Endothelial cell of umbilical vein (primary cell): ENCODE results near the gene NCKAP5.

Experiments
- EZH2 ChIP-seq: IDR thresholded peaks from 2 replicates; pipeline ENCODE4 v1.6.1; 2012; ENCODE audit warnings: borderline replicate concordance, low read depth, mild to moderate bottlenecking, moderate library complexity, low read length, inconsistent platforms; ENCODE audit not compliant: severe bottlenecking
- GATA2 ChIP-seq: IDR thresholded peaks from 2 replicates; pipeline ENCODE4 v1.7.0; 2011; ENCODE audit warnings: low read depth, mild to moderate bottlenecking, moderate library complexity, mixed read lengths, low read length; ENCODE audit not compliant: insufficient read length, insufficient read depth
- JUN ChIP-seq: IDR thresholded peaks from 2 replicates; pipeline ENCODE4 v1.6.1; 2011; ENCODE audit warnings: borderline replicate concordance, low read depth; ENCODE audit not compliant: insufficient read length, insufficient read depth
- MYC ChIP-seq: IDR thresholded peaks from one replicate; pipeline ENCODE4 v1.6.1; 2011; ENCODE audit warnings: mild to moderate bottlenecking, low read depth, low read length
- POLR2A ChIP-seq: IDR thresholded peaks from 2 replicates; pipeline ENCODE4 v1.6.1; 2012; ENCODE audit warnings: low read depth, mild to moderate bottlenecking, control low read depth, low read length
- POLR2AphosphoS5 ChIP-seq: IDR thresholded peaks from 2 replicates; pipeline ENCODE4 v1.6.1; 2012; ENCODE audit warnings: low read depth, mild to moderate bottlenecking, control low read depth, low read length, moderate library complexity; ENCODE audit not compliant: insufficient read depth
- TF ChIP-seq, protein P1 (sequence below), 2 donors: IDR thresholded peaks; 1 replicate in 1 of 2; 2 replicates in 1 of 2; pipeline ENCODE4 v1.5.1; 2011; ENCODE audit warnings: low read length in 2 of 2, mild to moderate bottlenecking in 2 of 2, moderate library complexity in 2 of 2, control low read depth in 1 of 2, inconsistent platforms in 1 of 2, low read depth in 1 of 2; ENCODE audit not compliant: insufficient read depth in 1 of 2; ENCODE audit errors: extremely low read depth in 1 of 2
- TF ChIP-seq, protein P2 (sequence below): IDR thresholded peaks from 2 replicates; pipeline ENCODE4 v1.6.1; 2011; ENCODE audit not compliant: insufficient read depth, insufficient read length

DNA sequence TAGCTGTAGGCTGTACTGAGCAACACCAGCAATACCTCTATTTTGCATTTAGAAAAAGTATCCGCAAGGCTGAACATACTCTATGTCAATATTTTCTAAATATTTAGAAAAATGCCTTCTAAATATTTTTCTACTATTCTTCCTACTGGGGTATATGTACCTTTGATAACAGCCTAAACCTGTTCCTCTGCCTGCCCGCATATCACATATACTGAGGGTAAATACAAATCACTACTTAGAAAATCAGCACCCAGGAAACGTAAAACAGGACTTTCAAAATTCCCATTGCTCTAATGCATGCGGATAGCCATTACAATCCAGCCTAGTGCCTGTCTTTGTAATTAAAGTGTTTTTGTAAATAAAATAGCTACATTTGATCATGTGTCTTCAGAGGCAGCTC is 56.1 kb downstream of the NCKAP5 start:
- TF ChIP-seq, protein P1, sequence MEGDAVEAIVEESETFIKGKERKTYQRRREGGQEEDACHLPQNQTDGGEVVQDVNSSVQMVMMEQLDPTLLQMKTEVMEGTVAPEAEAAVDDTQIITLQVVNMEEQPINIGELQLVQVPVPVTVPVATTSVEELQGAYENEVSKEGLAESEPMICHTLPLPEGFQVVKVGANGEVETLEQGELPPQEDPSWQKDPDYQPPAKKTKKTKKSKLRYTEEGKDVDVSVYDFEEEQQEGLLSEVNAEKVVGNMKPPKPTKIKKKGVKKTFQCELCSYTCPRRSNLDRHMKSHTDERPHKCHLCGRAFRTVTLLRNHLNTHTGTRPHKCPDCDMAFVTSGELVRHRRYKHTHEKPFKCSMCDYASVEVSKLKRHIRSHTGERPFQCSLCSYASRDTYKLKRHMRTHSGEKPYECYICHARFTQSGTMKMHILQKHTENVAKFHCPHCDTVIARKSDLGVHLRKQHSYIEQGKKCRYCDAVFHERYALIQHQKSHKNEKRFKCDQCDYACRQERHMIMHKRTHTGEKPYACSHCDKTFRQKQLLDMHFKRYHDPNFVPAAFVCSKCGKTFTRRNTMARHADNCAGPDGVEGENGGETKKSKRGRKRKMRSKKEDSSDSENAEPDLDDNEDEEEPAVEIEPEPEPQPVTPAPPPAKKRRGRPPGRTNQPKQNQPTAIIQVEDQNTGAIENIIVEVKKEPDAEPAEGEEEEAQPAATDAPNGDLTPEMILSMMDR (IDR thresholded peaks at IDR 0.05; ENCODE audit: extremely low read depth in 1 of 2, insufficient read depth in 1 of 2, low read depth in 1 of 2, low read length in 2 of 2): no peak
- TF ChIP-seq POLR2AphosphoS5 (no peak), POLR2A (no peak), EZH2 (no peak), JUN (no peak), MYC (no peak), GATA2 (no peak)
- TF ChIP-seq, protein P2, sequence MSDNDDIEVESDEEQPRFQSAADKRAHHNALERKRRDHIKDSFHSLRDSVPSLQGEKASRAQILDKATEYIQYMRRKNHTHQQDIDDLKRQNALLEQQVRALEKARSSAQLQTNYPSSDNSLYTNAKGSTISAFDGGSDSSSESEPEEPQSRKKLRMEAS: no peak
